Liver (tissue), 9 donors: ENCODE data around the gene LINC00305. TPM values are rescaled to one million over a fixed set of nuclear protein-coding genes. Genes with fewer than 3 reads are reported as not detected.

Experiments used
- DNase-seq: peaks from one replicate; pipeline ENCODE4 v3.0.0-alpha.2; 2017; ENCODE audit warnings: low spot score
- H3K27ac ChIP-seq, 2 donors: one replicate each; pipeline ENCODE4 v1.7.0; 2013; ENCODE audit warnings: inconsistent platforms in 2 of 2, low read length in 2 of 2, control low read depth in 1 of 2, low read depth in 1 of 2, mild to moderate bottlenecking in 1 of 2
- H3K27me3 ChIP-seq, 4 donors: one replicate each; pipeline versions ENCODE4 v1.6.1 to v1.7.0; 2013; ENCODE audit warnings: low read length in 3 of 4, inconsistent platforms in 1 of 4, mild to moderate bottlenecking in 1 of 4, moderate library complexity in 1 of 4; ENCODE audit not compliant: control insufficient read depth in 4 of 4, insufficient read depth in 4 of 4
- H3K36me3 ChIP-seq, 4 donors: one replicate each; pipeline versions ENCODE4 v1.6.1 to v1.7.0; 2013; ENCODE audit warnings: low read length in 3 of 4, mild to moderate bottlenecking in 3 of 4, low read depth in 1 of 4, moderate library complexity in 1 of 4; ENCODE audit not compliant: control insufficient read depth in 4 of 4, insufficient read depth in 3 of 4
- H3K4me1 ChIP-seq, 4 donors: one replicate each; pipeline versions ENCODE4 v1.6.1 to v1.7.0; 2013; ENCODE audit warnings: low read length in 3 of 4, mild to moderate bottlenecking in 3 of 4, moderate library complexity in 1 of 4; ENCODE audit not compliant: control insufficient read depth in 4 of 4, insufficient read depth in 4 of 4
- H3K4me3 ChIP-seq, 3 donors: one replicate each; pipeline versions ENCODE4 v1.6.1 to v1.7.0; 2013; ENCODE audit warnings: low read length in 3 of 3, control low read depth in 1 of 3, low read depth in 1 of 3, mild to moderate bottlenecking in 1 of 3
- H3K9ac ChIP-seq, 2 donors: one replicate each; pipeline ENCODE4 v1.7.0; 2013; ENCODE audit warnings: low read length in 2 of 2, mild to moderate bottlenecking in 2 of 2, moderate library complexity in 2 of 2, control low read depth in 1 of 2, low read depth in 1 of 2
- H3K9me3 ChIP-seq, 4 donors: one replicate each; pipeline versions ENCODE4 v1.6.1 to v1.7.0; 2013; ENCODE audit warnings: low read length in 3 of 4; ENCODE audit not compliant: control insufficient read depth in 4 of 4
- ATF3 ChIP-seq: IDR thresholded peaks from 2 replicates; pipeline ENCODE4 v1.6.1; 2016; ENCODE audit warnings: antibody characterized with exemption
- EGR1 ChIP-seq, 2 donors: IDR thresholded peaks; 2 replicates each; pipeline ENCODE4 v1.6.1; 2016 to 2018; ENCODE audit warnings: antibody characterized with exemption in 2 of 2, low read depth in 2 of 2
- FOXA1 ChIP-seq: IDR thresholded peaks from 2 replicates; pipeline ENCODE4 v1.6.1; 2016; ENCODE audit warnings: antibody characterized with exemption
- FOXA2 ChIP-seq: IDR thresholded peaks from 2 replicates; pipeline ENCODE4 v1.6.1; 2016; ENCODE audit warnings: antibody characterized with exemption
- GABPA ChIP-seq, 2 donors: IDR thresholded peaks in 1 of 2; conservative IDR thresholded peaks in 1 of 2; 2 replicates each; pipeline ENCODE4 v1.6.1; 2016; ENCODE audit warnings: antibody characterized with exemption in 2 of 2, mild to moderate bottlenecking in 1 of 2, moderate library complexity in 1 of 2
- HNF4G ChIP-seq: IDR thresholded peaks from 2 replicates; pipeline ENCODE4 v1.6.1; 2016; ENCODE audit warnings: antibody characterized with exemption
- JUND ChIP-seq, 2 donors: IDR thresholded peaks; 2 replicates each; pipeline ENCODE4 v1.6.1; 2016; ENCODE audit warnings: antibody characterized with exemption in 2 of 2
- NR2F2 ChIP-seq: IDR thresholded peaks from 2 replicates; pipeline ENCODE4 v1.6.1; 2016; ENCODE audit warnings: antibody characterized with exemption
- RAD21 ChIP-seq, 2 donors: IDR thresholded peaks; 2 replicates each; pipeline ENCODE4 v1.6.1; 2016; ENCODE audit warnings: antibody characterized with exemption in 2 of 2, mild to moderate bottlenecking in 2 of 2
- RXRA ChIP-seq, 2 donors: IDR thresholded peaks; 2 replicates each; pipeline ENCODE4 v1.6.1; 2017 to 2018; ENCODE audit warnings: antibody characterized with exemption in 2 of 2, mild to moderate bottlenecking in 1 of 2
- SP1 ChIP-seq: IDR thresholded peaks from 2 replicates; pipeline ENCODE4 v1.6.1; 2018; ENCODE audit warnings: antibody characterized with exemption, mild to moderate bottlenecking
- TAF1 ChIP-seq: conservative IDR thresholded peaks from 2 replicates; pipeline ENCODE4 v1.6.1; 2016; ENCODE audit warnings: antibody characterized with exemption, mild to moderate bottlenecking
- YY1 ChIP-seq: IDR thresholded peaks from 2 replicates; pipeline ENCODE4 v1.6.1; 2016; ENCODE audit warnings: antibody characterized with exemption, mild to moderate bottlenecking
- WGBS: extraction: QIAGEN DNeasy Blood & Tissue Kit; methylation state at CpG from one replicate; pipeline ENCODE4 v1.1.7; 2013; 5-methylcytosine and 5-hydroxymethylcytosine counted together
- polyA plus RNA-seq, 2 donors: library from polyadenylated mRNA; stranded (reverse) in 1 of 2; unstranded in 1 of 2; fragments of 200-250 nt in 1 of 2; fragments of >200 nt in 1 of 2; fragmentation: Nextera tagmentation in 1 of 2; extraction: Ambion mirVana in 1 of 2; gene quantifications; one replicate each; pipeline versions ENCODE4 v1.2.1 to v1.2.3, GENCODE V29; 2013 to 2015
- total RNA-seq, 2 donors: library from RNA; depleted of rRNA; stranded (reverse); fragments of >200 nt; gene quantifications; one replicate each; pipeline ENCODE4 v1.2.3, GENCODE V29; 2014
- TF ChIP-seq, protein P1 (sequence below): fragments of 150-350 bp; IDR thresholded peaks from 2 replicates; pipeline ENCODE4 v1.5.1; 2017; ENCODE audit warnings: improper control_type of control experiment, low read depth, low read length; ENCODE audit not compliant: missing input control
- TF ChIP-seq, protein P2 (sequence below): IDR thresholded peaks from 2 replicates; pipeline ENCODE4 v1.6.1; 2016; ENCODE audit warnings: antibody characterized with exemption, mild to moderate bottlenecking
- TF ChIP-seq, protein P3 (sequence below): IDR thresholded peaks from 2 replicates; pipeline ENCODE4 v1.6.1; 2016; ENCODE audit warnings: antibody characterized with exemption
- TF ChIP-seq, protein P4 (sequence below): IDR thresholded peaks from 2 replicates; pipeline ENCODE4 v1.6.1; 2016; ENCODE audit warnings: antibody characterized with exemption
- donor health status: healthy.
- donor health status: healthy.
- donor health status: healthy.
- donor health status: healthy.
- donor health status: healthy.

The LINC00305 gene
- total and polyA plus RNA-seq, 4 donors: 0.84 TPM; not detected in 3

DNA sequence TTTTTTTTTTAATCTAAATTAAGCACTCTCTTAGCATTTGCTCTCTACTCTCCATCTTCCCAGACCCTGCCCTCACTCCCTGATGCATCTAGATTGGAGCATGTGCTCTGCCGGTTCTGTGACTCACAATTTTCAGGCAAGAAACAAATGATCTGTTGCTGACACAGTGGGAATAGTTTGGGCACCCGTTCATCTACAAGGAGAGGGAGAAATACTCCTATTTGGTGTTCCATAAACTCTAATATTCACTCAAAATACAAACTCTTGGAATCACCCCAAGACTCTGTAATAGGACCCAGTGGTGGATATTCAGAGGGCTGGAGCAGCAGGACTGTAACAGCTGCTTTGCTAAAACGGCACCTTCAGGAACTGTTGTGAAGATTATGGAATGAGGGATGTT lies 37.1 kb upstream of the LINC00305 start:
- no peak overlapping the region for H3K4me3 ChIP-seq
- no peak overlapping the region for H3K9ac ChIP-seq
- 82% methylated on average over 3 of the region's 3 CpGs for WGBS
- H3K36me3 ChIP-seq: no peaks in the 10 kb centered on the region
- H3K9me3 ChIP-seq: peaks cover 0 to 3% (median 0%) of the 10 kb centered on the region in 4 donors
- no peak overlapping the region for H3K27ac ChIP-seq
- no peak for DNase-seq
- TF ChIP-seq, protein P1, sequence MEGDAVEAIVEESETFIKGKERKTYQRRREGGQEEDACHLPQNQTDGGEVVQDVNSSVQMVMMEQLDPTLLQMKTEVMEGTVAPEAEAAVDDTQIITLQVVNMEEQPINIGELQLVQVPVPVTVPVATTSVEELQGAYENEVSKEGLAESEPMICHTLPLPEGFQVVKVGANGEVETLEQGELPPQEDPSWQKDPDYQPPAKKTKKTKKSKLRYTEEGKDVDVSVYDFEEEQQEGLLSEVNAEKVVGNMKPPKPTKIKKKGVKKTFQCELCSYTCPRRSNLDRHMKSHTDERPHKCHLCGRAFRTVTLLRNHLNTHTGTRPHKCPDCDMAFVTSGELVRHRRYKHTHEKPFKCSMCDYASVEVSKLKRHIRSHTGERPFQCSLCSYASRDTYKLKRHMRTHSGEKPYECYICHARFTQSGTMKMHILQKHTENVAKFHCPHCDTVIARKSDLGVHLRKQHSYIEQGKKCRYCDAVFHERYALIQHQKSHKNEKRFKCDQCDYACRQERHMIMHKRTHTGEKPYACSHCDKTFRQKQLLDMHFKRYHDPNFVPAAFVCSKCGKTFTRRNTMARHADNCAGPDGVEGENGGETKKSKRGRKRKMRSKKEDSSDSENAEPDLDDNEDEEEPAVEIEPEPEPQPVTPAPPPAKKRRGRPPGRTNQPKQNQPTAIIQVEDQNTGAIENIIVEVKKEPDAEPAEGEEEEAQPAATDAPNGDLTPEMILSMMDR: no peak
- TF ChIP-seq SP1 (no peak), FOXA1 (no peak), GABPA (IDR thresholded peaks at IDR 0.05 in 1 of 2, conservative IDR thresholded peaks at IDR 0.05 in 1 of 2) (no peak), RAD21 (IDR thresholded peaks at IDR 0.05) (no peak), TAF1 (no peak), JUND (IDR thresholded peaks at IDR 0.05) (no peak), FOXA2 (no peak), ATF3 (no peak), NR2F2 (no peak), HNF4G (no peak), EGR1 (IDR thresholded peaks at IDR 0.05; ENCODE audit: low read depth in 2 of 2) (no peak), RXRA (IDR thresholded peaks at IDR 0.05) (no peak), YY1 (no peak)
- TF ChIP-seq, protein P2, sequence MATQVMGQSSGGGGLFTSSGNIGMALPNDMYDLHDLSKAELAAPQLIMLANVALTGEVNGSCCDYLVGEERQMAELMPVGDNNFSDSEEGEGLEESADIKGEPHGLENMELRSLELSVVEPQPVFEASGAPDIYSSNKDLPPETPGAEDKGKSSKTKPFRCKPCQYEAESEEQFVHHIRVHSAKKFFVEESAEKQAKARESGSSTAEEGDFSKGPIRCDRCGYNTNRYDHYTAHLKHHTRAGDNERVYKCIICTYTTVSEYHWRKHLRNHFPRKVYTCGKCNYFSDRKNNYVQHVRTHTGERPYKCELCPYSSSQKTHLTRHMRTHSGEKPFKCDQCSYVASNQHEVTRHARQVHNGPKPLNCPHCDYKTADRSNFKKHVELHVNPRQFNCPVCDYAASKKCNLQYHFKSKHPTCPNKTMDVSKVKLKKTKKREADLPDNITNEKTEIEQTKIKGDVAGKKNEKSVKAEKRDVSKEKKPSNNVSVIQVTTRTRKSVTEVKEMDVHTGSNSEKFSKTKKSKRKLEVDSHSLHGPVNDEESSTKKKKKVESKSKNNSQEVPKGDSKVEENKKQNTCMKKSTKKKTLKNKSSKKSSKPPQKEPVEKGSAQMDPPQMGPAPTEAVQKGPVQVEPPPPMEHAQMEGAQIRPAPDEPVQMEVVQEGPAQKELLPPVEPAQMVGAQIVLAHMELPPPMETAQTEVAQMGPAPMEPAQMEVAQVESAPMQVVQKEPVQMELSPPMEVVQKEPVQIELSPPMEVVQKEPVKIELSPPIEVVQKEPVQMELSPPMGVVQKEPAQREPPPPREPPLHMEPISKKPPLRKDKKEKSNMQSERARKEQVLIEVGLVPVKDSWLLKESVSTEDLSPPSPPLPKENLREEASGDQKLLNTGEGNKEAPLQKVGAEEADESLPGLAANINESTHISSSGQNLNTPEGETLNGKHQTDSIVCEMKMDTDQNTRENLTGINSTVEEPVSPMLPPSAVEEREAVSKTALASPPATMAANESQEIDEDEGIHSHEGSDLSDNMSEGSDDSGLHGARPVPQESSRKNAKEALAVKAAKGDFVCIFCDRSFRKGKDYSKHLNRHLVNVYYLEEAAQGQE: no peak
- TF ChIP-seq, protein P3, sequence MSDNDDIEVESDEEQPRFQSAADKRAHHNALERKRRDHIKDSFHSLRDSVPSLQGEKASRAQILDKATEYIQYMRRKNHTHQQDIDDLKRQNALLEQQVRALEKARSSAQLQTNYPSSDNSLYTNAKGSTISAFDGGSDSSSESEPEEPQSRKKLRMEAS: no peak
- H3K4me1 ChIP-seq: no peaks in the 10 kb centered on the region
- H3K27me3 ChIP-seq: no peaks in the 10 kb centered on the region

DNA sequence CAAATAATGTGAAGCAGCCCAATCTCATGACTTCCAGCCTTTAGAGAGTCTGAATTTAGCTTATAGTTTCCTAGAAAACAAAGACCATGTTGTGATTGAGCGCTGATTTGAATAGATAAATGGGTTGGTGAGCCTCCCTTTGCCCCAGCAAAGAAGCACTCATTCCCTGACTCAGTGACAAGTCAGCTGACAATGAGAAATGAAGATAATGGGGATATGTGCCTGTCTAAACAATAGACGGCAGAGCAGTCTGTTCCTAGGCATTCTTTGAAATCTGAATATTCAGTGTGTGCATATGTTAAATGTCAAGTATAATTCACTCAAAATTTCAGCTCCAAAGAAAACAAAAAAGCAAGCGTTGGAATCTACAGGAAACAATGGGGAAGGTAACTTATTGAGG lies 34.8 kb upstream of the LINC00305 start:
- Histone ChIP-seq H3K27me3 (no peaks in the 10 kb centered on the region), H3K4me1 (no peaks in the 10 kb centered on the region), H3K4me3 (no peak overlapping the region), H3K9ac (no peak overlapping the region), H3K9me3 (peaks cover 0 to 3% (median 0%) of the 10 kb centered on the region in 4 donors), H3K27ac (no peak overlapping the region), H3K36me3 (no peaks in the 10 kb centered on the region)
- DNase-seq: no peak
- 70% methylated on average over 3 of the region's 3 CpGs for WGBS
- no peak for TF ChIP-seq JUND (IDR thresholded peaks at IDR 0.05)
- TF ChIP-seq, protein P1: no peak
- TF ChIP-seq FOXA2: no peak
- no peak for TF ChIP-seq SP1
- no peak for TF ChIP-seq FOXA1
- no peak for TF ChIP-seq NR2F2
- TF ChIP-seq, protein P2: no peak
- TF ChIP-seq, protein P4, sequence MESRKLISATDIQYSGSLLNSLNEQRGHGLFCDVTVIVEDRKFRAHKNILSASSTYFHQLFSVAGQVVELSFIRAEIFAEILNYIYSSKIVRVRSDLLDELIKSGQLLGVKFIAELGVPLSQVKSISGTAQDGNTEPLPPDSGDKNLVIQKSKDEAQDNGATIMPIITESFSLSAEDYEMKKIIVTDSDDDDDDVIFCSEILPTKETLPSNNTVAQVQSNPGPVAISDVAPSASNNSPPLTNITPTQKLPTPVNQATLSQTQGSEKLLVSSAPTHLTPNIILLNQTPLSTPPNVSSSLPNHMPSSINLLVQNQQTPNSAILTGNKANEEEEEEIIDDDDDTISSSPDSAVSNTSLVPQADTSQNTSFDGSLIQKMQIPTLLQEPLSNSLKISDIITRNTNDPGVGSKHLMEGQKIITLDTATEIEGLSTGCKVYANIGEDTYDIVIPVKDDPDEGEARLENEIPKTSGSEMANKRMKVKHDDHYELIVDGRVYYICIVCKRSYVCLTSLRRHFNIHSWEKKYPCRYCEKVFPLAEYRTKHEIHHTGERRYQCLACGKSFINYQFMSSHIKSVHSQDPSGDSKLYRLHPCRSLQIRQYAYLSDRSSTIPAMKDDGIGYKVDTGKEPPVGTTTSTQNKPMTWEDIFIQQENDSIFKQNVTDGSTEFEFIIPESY: no peak
- TF ChIP-seq TAF1: no peak
- TF ChIP-seq GABPA (IDR thresholded peaks at IDR 0.05 in 1 of 2, conservative IDR thresholded peaks at IDR 0.05 in 1 of 2): no peak
- no peak for TF ChIP-seq EGR1 (IDR thresholded peaks at IDR 0.05; ENCODE audit: low read depth in 2 of 2)
- no peak for TF ChIP-seq ATF3
- no peak for TF ChIP-seq RAD21 (IDR thresholded peaks at IDR 0.05)
